GM12892 (cell line): ENCODE measurements around the gene MLANA.

ENCODE experiments used
- DNase-seq: peaks from one replicate; pipeline ENCODE4 v3.0.0; 2011; ENCODE audit not compliant: insufficient read length
- FAIRE-seq: peaks from 2 replicates; lab custom pipeline; 2011; peaks lifted over from hg19 to GRCh38; lab: Jason Lieb, UNC
- POLR2A ChIP-seq: IDR thresholded peaks from 2 replicates; pipeline ENCODE4 v1.6.1; 2011; ENCODE audit warnings: low read depth, low read length, control low read depth
- POLR2AphosphoS5 ChIP-seq: IDR thresholded peaks from 2 replicates; pipeline ENCODE4 v1.6.1; 2011; ENCODE audit warnings: low read depth, low read length, control low read depth
- TAF1 ChIP-seq: IDR thresholded peaks from 2 replicates; pipeline ENCODE4 v1.6.1; 2011; ENCODE audit warnings: low read depth, mild to moderate bottlenecking, control low read depth, low read length, borderline replicate concordance

Gene MLANA

GRCh38 chr9:5852987-5853386 is 37.7 kb upstream of the MLANA start:
- FAIRE-seq (no peak), DNase-seq (no peak)
- no peak for TF ChIP-seq TAF1
- no peak for TF ChIP-seq POLR2A
- no peak for TF ChIP-seq POLR2AphosphoS5

DNA sequence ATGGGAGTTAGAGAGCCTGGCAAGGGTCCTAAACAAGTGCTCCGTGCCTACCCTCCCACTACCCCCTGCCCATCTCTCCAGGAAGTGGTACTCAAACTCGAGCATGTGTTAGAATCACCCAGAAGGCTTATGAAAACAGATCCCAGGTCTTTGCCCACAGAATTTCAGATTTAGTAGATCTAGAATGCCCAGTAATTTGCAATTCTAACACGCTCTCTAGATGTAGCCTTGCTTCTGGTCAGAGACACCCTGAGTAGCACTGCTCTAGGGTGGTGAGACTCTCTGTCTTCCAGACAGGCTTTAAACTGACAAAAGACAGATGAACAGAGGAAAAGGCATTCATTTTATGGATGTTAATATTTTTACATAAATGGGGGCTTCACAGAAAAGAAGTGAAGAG is 37.1 kb upstream of the MLANA start:
- FAIRE-seq (no peak), DNase-seq (no peak)
- no peak for TF ChIP-seq TAF1
- TF ChIP-seq POLR2A: no peak
- TF ChIP-seq POLR2AphosphoS5: no peak

- DNase-seq: no peak
- TF ChIP-seq POLR2A (no peak), POLR2AphosphoS5 (no peak), TAF1 (no peak)
- peak; percentile 36 for FAIRE-seq
Observed at GRCh38 chr9:5854063-5854790, 36.5 kb upstream of the MLANA start.

DNA sequence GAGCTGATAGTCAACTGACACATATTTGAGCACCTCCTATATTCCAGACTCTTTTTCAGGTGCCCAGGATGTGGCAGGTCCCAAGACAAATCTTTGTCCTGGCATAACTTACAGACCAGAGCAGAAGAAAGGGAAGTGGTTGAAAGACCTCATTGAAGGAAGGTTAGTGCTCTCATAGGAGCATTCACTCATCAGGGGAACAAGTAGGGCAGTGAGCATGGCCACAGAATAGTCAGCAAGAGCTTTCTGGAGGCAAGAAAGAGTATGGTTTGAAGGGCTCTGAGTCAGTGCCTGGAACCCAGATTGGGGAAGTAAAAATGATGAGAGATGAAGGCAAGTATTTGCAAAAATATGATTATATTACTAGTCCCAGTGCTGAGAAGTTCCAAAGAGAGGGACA is 32.8 kb upstream of the MLANA start:
- FAIRE-seq: no peak
- DNase-seq: no peak
- TF ChIP-seq TAF1: no peak
- no peak for TF ChIP-seq POLR2AphosphoS5
- TF ChIP-seq POLR2A: no peak

DNA sequence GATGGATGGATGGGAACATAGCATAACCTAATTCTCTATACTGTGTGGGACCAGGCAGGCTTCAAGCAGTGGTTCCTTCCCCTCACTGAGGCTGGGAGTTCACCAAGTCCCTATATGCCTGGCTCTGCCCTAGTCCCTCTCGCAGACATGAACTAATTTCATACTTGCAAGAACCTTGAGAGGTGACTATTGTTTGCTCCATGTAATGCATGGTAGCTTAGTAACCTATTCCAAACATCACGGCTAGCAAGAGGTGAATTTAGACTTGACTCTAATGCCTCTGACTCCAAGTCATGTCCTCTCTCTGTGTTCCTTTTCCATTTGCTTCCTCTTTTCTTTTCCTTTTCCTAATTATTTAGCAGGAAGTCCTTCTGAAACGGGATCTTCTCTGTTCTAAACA is 31.9 kb upstream of the MLANA start:
- FAIRE-seq (no peak), DNase-seq (no peak)
- TF ChIP-seq POLR2AphosphoS5 (no peak), TAF1 (no peak), POLR2A (no peak)

DNA sequence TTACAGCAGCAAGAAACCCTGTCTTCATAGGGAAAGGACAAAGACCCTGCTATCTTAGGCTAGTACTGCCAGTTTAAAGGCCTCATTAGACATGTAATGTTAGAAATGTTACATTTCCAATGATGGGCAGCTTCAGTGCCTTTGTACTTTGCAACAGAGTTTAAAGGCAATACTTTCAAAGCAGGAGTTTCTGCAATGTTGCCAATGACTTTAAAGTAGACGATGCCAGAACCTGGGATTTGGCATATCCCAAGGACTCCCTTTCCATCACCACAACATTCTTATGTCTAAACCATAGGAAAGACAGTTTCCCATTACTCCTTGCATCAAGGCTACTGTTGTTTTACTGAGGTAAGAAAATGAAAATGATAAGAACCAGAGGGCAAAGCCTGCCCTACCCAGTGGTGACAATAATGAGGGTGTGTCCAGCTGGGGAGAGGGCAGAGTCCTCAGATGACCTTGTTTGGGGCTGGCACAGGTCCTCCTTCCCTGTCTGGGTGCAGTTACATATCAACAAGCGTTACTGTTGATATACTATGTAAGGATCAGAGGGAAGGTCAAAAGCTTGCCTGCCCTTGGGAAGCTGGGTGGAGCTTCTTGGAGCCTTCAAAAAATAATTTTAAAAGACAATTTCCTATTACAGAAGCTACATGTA is 27.5 kb upstream of the MLANA start:
- FAIRE-seq (no peak), DNase-seq (no peak)
- no peak for TF ChIP-seq POLR2A

DNA sequence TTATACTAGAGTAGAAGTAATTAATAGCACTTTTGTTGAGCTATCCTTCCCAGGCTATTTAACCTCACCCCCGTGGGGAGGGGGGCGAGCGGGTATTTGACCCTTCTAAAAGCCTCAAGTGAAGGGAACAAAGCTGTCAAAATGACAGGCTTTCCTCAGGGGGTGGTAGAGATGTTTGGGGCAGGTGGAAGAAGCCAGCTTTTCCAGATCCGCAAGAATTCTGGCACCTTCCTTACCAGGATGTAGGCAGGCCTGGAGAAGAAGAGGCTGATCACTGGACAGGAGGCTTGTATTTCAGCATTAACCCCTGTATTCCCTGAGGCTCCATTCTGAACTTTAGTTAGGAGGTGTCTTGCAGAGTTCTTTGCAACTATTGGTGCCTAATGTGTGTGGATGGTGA is 26.2 kb upstream of the MLANA start:
- no peak for DNase-seq
- TF ChIP-seq POLR2A: no peak
- no peak for TF ChIP-seq TAF1
- no peak for TF ChIP-seq POLR2AphosphoS5
- FAIRE-seq: no peak

- DNase-seq: no peak
- FAIRE-seq: no peak
- no peak for TF ChIP-seq TAF1
- no peak for TF ChIP-seq POLR2A
- TF ChIP-seq POLR2AphosphoS5: no peak
Observed at GRCh38 chr9:5866272-5866671, 24.4 kb upstream of the MLANA start.

DNA sequence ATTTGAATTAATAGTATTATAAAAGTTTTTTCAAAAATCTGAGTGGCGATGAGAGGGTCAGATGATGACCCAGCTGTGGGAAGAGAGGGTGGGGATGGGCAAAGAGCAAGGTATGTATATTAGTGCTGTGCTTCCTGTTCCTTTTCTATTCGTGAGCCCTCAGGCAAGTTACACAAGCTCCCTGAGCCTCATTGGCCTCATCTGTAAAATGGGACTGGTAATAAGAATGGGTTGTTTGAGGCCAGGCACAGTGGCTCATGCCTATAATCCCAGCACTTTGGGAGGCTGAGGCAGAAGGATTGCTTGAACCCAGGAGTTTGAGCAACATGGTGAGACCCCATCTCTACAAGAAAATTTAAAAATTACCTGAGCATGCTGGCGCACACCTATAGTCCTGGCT is 24.0 kb upstream of the MLANA start:
- DNase-seq: no peak
- TF ChIP-seq POLR2A (no peak), TAF1 (no peak), POLR2AphosphoS5 (no peak)
- FAIRE-seq: no peak

DNA sequence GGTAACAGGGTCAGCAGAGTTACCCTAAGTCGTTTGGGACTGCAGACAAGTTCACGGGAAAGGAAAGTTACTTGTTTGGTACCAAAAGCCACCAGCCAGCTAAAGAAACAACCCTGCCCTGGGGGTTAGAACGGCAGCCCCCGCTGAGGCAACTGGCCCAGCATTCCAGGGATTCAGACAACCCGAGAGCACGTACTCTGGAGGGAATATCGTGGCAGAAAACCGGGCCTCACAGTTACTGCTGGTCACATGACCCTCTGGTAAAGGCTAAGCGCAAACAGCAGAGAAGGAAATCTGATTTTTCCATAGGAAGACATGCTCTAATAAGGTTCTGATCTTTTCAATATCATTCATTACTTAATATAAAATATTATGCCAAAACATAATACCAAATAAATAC is 22.5 kb upstream of the MLANA start:
- FAIRE-seq (no peak), DNase-seq (no peak)
- TF ChIP-seq POLR2AphosphoS5 (no peak), POLR2A (no peak), TAF1 (no peak)

DNA sequence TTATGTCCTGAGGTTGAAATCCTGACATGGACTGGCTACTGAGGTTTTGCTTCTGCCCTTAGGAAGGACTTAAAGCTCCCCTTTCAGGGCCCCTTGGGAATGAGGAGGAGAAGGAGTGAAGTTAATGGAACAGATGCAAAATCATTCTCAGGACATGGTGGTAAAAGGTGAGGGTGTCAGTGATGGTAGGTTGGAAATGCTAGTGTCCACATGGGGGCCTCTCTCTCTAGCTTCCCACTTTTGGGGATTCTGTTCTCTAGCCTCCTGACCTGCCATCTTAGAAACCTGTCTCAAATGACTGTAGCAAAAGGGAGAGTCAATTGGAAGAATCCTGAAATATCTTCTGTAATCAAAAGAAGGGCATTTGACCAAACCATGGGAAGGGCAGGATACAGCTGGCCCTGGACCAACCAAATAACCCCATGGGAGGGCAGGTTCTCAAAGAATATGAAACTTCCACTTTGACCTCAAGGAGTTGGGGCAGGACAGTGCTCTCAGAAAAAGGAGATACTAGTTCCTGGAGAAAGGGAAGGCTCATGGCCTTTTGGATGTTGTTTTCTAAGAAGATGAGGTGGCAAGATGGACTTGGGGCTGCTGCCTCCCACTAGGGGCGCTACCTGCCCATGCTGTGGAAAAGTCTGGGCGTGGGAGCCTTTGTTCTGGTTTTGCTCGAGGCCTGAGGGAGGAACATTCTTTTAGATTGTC is 21.2 kb upstream of the MLANA start:
- FAIRE-seq (no peak), DNase-seq (peak; percentile 31)
- TF ChIP-seq TAF1: no peak
- no peak for TF ChIP-seq POLR2AphosphoS5
- TF ChIP-seq POLR2A: no peak

DNA sequence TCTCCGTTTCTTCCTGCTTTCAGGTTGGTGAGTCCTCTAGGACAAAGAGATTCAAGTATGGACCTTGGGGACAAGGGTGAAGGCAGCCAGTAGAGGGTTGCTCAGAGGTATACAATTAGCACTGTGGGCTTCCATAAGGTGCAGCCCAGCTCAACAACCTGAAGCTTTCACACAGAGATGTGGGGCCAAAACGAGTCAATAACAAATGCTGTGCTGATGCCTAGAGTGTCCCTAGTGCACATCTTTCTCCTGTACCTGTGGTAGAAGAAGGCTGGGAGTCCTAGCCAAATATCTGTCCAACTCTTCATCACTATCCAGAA is 20.7 kb upstream of the MLANA start:
- TF ChIP-seq TAF1: no peak
- TF ChIP-seq POLR2AphosphoS5: no peak
- no peak for TF ChIP-seq POLR2A
- FAIRE-seq: peak; percentile 71
- DNase-seq: no peak
